ENCODE data around the gene KCTD16. TPM values are rescaled to one million over a fixed set of nuclear protein-coding genes. Genes with fewer than 3 reads are reported as not detected.

Gene KCTD16
- total RNA-seq, 1 experiment from 2014 or later, result 0.03 TPM

- DNase-seq (ENCODE audit: low read depth, low spot score), result no peak
- in situ Hi-C loops (cut with HindIII; ENCODE audit: low pct_unique_long_range_greater_than_20kb, low sequenced_read_pairs), result no loop called here
Measured at GRCh38 chr5:144487207-144487606, 316.5 kb downstream of the KCTD16 start.

DNA sequence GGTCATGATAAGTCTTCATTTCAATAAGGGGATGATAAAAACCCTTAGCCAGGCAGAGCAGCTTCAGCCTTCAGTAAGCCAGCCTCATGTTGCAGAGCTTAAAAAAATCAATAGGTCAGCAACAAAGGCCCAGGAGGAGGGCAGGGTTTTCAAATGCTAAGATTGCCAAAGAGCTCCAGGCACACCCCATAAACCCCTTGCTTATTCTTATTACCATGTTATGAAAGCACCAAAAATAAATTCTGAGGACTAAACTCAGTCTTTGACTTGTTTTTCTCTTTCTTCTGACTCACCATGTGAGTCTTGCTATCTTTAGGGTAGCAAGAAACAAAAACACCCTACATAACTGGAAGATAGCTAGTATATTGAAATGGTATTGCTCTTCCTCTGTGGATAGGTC, 317.1 kb downstream of the KCTD16 start:
- DNase-seq (ENCODE audit: low read depth, low spot score), result no peak
- in situ Hi-C loops (cut with HindIII; ENCODE audit: low pct_unique_long_range_greater_than_20kb, low sequenced_read_pairs), result no loop called here

- in situ Hi-C loops (cut with HindIII; ENCODE audit: low pct_unique_long_range_greater_than_20kb, low sequenced_read_pairs), result no loop called here
Measured at GRCh38 chr5:144503123-144503522, 332.4 kb downstream of the KCTD16 start.

DNA sequence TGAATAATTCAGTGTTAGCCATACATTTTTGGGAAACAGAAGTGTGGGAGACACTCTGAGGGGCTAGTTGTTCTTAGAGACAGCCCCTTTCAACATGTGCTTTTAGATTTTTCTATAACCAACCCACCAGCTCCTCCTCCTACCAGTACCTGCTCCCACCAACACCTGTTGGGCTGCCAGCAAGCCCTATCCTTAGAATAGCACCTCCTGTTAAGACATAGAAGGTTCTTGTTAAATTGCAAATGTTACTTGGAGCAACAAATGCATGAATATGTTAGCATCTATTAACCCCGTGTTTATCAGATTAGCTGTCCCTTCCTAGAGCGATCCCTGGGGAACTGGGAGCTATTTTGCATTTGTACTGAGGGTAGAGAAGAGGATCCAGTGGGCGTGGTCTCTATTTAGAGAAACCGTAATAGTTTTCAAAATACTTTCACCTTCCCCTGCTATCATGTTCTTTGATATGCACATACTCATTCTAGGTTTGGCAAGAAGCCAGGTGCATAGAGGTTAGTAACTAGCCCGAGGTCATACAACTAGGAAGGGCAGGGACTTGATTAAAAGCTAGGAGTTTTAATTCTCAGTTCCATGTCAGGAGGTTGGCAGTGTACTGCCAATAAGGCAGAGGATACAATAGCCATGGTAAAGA, 334.4 kb downstream of the KCTD16 start:
- DNase-seq (ENCODE audit: low read depth, low spot score), result no peak
- in situ Hi-C loops (cut with HindIII; ENCODE audit: low pct_unique_long_range_greater_than_20kb, low sequenced_read_pairs), result no loop called here

More at GRCh38 chr5:144503123-144503522, 332.4 kb downstream of the KCTD16 start:
- DNase-seq (ENCODE audit: low read depth, low spot score), result no peak

DNA sequence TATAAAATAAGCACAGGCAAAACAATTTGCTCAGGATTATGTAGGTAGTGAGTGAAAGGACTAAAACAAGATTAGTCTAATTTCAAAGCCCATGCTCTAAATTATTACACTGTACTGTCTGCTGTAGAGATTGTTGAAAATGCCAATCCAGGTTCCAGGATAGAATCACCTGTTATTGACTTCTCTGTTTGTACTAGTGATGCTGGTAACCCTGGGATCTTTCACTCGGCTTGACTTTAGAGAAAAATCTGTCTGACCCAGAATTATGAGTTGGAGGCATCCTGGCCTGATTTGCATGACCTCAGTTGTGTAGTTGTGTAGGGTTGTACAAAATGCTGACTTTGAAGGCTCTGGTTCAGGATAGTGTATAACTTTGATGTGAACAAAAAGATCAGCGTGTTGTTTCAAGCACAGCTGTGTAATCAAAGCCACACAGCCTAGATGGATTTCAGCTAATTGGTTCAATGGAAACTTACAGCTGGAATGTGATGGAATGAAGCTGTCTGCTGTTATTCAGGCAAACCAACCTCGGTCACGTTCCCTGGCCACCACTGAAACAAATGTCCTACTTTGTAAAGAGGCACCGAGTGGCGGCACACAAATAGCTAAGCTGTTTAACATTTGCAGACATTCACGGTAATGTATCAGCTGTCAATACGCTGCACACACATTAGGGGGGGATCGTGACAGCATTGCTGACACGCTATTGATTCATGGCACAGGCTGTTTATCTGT, 340.3 kb downstream of the KCTD16 start:
- in situ Hi-C loops (cut with HindIII; ENCODE audit: low pct_unique_long_range_greater_than_20kb, low sequenced_read_pairs), result no loop called here
- no peak for DNase-seq (ENCODE audit: low read depth, low spot score)

GRCh38 chr5:144511580-144512072, 341.0 kb downstream of the KCTD16 start:
- DNase-seq (ENCODE audit: low read depth, low spot score), result no peak
- in situ Hi-C loops (cut with HindIII; ENCODE audit: low pct_unique_long_range_greater_than_20kb, low sequenced_read_pairs), result no loop called here

- no peak for DNase-seq (ENCODE audit: low read depth, low spot score)
- in situ Hi-C loops (cut with HindIII; ENCODE audit: low pct_unique_long_range_greater_than_20kb, low sequenced_read_pairs), result no loop called here
Measured at GRCh38 chr5:144522698-144523097, 352.0 kb downstream of the KCTD16 start.

GRCh38 chr5:144525000-144525399, 354.3 kb downstream of the KCTD16 start:
- no peak for DNase-seq (ENCODE audit: low read depth, low spot score)
- in situ Hi-C loops (cut with HindIII; ENCODE audit: low pct_unique_long_range_greater_than_20kb, low sequenced_read_pairs), result no loop called here

DNA sequence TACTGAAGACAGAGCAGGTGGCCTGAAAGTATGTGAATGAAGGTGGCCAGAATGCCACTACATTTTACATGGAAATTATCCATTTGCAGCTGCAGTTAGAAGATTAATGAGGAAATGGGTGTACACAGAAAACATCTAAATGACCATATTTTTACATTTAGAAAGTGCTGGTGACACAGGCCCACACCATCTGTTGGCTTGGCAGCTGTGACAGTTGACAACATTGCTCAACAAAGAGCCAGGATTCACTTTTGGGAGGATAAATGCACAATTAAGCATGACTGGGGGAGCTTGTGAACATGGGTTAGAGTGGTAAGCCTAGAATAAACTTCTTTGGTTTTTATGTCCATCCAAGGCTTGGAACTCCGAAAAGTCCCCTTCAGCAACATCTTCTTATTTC, 360.5 kb downstream of the KCTD16 start:
- DNase-seq (ENCODE audit: low read depth, low spot score), result no peak
- in situ Hi-C loops (cut with HindIII; ENCODE audit: low pct_unique_long_range_greater_than_20kb, low sequenced_read_pairs), result no loop called here

Small RNAs within 50 kb of the gene (small RNA-seq; reads per million reads assigned to genes)
- gene CKS1BP5 (0 reads per million in 2 experiments), gene RN7SL87P (0 to 0.10 reads per million in 2 experiments)

Other genes starting within 250 kb of the KCTD16 start
- gene YIPF5, start 214 bp upstream of the KCTD16 start, total RNA-seq (2014; rRNA removed; shearing (Covaris generic)), result 48.6 and 50.7 TPM in 2 replicates

All from SK-MEL-5 (cell line).